GM18505 (cell line): ENCODE data around the gene STOML2.

ENCODE experiments used
- ATAC-seq: cut with Tn5 transposase; IDR thresholded peaks from one replicate; pipeline ENCODE4 v1.9.1; 2021; ENCODE audit not compliant: unreplicated experiment
- POLR2A ChIP-seq: IDR thresholded peaks from 4 replicates; pipeline ENCODE4 v1.6.1; 2011; ENCODE audit warnings: borderline replicate concordance; ENCODE audit not compliant: insufficient read depth, insufficient read length; ENCODE audit errors: extremely low read depth

The STOML2 gene

DNA sequence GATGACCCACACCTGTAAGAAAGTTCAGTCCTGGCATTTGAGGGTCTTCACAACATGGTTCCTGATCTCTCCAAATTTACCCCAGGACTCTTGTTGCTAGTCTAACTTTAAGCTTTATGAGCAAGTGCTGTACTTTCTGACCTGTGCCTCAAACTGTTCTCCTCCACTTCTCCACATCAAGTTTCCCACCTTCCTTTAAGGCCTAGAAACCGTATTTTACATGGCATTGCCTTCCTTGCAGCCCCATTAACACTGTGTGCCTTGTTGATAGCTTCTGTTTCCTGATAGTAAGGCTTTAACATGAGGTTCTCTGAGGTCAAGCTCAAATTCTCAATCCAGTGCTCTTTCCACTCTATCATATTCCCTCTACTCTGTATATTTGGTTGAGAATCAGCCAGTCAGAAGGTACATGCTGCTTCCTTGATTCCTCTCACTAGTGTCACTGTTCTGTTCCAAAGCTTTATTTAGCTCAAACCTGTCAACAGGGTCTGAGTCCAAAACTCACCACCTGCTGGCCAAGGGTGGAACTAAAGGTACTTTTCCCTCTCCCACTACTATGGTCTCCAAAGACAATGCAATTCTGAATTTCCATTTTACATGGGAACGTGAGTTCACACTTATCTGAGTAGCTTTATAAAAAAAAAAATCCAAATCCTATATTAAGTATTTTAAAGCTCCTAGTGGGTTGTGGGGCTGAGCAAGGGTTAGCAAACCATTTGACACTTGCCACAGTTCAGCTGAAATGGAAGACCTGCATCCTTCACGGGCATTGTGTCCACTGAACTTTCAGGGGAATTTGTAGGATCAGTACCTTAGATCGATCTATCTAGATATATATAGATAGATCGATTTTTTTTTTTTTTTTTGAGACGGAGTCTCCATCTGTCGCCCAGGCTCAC lies 51.6 kb downstream of the STOML2 start:
- no peak for TF ChIP-seq POLR2A
- ATAC-seq: no peak
